GM21723 (cell line): ENCODE results near the gene IFITM10.

Source experiments
- ATAC-seq: cut with Tn5 transposase; IDR thresholded peaks from one replicate; pipeline ENCODE4 v1.9.1; 2021; ENCODE audit warnings: mild to moderate bottlenecking, moderate library complexity; ENCODE audit not compliant: unreplicated experiment

The IFITM10 gene

DNA sequence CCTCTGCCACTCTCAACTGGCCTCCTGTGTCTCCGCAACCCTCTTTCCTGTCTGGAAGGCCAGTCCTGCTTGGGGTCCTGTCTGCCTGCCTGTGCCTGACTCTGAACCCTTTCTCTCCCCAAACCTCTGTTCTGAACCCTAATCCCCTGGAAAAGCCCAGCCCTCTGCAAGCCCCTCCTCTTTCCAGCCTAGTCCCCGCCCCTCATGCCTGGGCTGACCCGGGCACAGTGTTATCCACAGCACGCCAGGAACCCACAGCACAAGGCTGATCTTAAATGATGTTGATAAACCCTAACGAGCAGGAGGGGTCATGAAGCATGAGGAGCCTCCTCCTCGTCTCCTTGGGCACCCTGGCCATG is at the start of gene IFITM10:
Gene IFITM10 (minus strand): TSS at position 115 of the 359 bp plus-strand sequence. CDS start 153 bp downstream, outside the sequence.
- no peak for ATAC-seq

GRCh38 chr11:1797391-1798125 is 47.2 kb upstream of the IFITM10 start:
- ATAC-seq, result no peak

GRCh38 chr11:1796413-1797011 is 46.1 kb upstream of the IFITM10 start:
- ATAC-seq, result no peak

- ATAC-seq, result no peak
Observed at GRCh38 chr11:1793081-1793480, 42.7 kb upstream of the IFITM10 start.

DNA sequence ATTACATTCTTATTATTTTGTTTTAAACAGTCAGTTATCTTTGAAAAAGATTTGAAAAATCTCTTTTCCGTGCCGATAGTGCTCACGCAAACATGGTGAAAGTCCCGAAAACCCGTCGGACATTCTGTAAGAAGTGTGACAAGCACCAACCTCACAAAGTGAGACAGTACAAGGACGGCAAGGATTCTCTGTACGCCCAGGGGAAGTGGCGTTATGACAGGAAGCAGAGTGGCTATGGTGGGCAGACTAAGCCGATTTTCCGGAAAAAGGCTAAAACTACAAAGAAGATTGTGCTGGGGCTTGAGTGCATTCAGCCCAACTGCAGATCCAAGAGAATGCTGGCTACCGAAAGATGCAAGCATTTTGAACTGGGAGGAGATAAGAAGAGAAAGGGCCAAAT is 42.1 kb upstream of the IFITM10 start:
- no peak for ATAC-seq

GRCh38 chr11:1791912-1792311 is 41.5 kb upstream of the IFITM10 start:
- no peak for ATAC-seq

GRCh38 chr11:1786466-1786865 is 36.1 kb upstream of the IFITM10 start:
- no peak for ATAC-seq

- no peak for ATAC-seq
Observed at GRCh38 chr11:1785749-1786413, 35.5 kb upstream of the IFITM10 start.

DNA sequence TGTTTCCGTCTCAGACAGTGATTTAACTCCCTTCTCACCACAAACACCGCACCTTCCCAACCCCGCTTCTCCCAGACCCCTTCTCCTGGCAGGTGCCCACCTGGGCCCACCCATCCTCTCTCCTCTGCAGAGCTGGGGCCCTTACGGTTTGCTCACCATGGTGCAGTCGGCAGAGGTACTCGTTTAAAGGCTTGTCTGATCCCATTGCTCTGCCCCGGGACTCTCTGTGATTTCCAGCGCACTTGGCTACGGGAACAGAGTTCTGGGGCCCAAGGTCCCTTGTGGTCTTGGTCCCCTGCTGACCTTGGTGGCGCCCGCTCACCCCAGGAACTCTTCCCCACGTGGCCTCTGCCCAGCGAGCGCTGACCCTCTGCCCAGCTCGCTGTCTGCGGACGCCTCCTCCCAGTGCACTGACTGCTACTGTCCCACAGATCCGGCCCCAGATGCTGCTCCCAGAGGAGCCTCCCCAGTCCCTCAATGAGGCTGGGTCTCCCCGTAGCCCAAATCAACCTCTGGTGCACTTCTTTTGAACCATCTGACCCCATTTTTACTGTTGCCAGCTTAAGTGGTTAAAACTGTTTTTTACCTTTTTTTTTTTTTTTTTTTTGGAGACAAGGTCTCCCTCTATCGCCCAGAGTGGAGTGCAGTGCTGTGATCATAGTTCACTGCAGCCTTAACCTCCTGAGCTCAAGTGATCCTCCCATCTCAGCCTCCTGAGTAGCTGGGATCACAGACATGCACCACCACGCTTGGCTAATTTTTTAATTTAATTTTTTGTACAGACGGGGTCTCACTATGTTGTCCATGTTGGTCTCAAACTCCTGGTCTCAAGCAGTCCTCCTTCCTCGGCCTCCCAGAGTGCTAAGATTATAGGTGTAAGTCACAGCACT is 34.6 kb upstream of the IFITM10 start:
- ATAC-seq, result no peak

- ATAC-seq, result no peak
Observed at GRCh38 chr11:1783725-1784529, 33.5 kb upstream of the IFITM10 start.

DNA sequence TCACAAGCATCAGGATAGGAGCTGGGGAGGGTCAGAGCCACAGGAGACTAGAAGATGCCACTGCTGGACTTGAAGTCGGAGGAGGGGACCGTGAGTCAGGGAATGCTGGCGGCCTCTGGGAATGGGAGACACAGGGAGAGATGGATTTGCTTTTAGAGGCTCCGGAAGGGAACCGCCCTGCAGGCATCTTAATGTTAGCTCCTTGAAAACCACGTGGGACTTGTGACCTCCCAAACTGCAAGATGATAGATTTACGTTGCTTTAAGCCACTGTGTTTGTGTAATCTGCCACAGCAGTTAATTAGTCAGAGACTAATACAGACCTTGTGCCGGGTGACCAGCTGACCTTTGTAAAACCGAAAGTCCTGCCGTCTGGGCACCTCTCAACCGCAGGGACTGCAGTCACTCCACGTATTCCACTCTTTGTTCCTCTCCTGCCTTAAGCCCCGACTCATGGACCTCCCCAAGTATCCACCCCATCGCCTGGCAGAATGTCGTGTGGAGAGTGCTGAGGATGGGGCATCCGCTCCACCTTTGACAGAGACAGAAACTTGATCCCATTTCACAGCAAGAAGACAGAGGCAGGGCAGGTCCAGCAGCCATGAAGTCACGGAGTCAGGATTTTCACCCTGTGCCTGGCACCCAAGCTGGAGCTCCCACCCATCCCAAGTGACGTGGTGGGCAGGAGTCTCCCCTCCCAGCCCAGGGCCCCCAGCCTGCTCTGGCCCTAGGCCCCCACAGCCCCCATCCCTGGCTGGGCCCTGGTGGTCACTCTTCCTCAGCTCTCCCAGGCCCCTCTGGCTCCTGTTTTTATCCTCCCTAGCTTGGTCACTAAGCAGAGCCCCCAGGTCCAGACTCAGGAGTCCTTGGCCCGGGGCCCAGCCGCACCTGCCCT is 32.7 kb upstream of the IFITM10 start:
- ATAC-seq, result no peak

- no peak for ATAC-seq
Observed at GRCh38 chr11:1782031-1782590, 31.7 kb upstream of the IFITM10 start.

DNA sequence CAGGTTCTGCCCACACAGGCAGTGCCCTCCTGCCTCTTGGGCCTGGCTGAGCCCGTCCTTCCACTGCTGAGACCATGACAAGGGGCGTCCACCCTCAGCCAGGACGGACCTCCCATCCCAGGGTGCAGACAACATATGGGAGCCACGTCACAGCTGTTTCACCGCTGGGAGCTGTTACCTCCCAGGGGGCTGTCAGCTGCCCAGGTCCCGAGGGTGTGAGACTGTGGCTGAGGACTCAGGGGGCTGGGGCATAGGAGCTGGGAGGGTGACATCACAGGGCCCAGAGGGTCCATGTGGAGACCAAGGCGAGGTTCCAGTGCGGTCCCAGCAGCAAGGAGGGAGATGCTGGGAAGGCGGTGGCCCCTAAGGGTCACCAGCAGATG is 31.2 kb upstream of the IFITM10 start:
- ATAC-seq, result no peak

DNA sequence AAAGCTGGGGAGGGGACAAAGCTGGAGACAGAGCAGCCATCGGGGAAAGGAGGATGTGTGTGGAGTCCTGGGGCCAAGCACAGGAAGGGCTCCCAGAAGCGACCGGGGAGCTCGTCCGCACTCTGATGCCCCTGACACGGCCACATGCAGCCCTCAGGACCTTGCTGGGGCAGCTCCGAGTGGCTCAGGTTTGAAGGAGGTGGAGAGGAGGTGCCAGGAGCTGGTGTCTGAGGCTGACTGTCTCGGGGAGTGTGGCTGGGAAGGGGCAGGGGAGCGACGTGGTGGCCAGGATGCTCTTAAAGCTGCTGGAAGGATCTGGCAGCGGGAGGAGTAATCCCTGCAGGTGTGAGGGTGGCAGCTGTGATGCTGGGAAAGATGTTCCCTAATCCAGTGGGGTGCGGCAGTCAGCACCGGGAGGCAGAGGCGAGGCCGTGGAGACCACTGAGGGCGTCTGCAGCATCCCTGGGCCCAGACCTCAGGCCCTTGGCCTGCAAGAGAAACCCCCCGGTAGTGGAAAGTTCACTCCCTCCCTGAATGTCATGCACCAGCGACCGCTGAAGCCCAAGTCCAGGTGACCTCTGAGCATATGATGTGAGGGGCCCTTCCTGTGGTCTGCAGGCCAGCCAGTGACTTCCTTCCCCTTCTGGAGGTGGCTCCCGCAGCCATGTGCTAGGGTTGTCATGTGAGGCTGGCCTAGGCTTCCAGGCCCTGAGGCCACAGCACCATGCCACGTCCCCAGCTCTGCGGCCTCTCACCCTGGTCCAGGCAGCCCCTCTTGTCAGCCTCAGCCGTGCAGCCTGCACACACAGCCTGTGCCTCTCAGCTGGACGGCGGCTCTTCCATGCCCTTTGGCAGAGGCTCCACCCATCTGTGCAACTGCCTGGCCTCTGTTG is 30.6 kb upstream of the IFITM10 start:
- no peak for ATAC-seq

DNA sequence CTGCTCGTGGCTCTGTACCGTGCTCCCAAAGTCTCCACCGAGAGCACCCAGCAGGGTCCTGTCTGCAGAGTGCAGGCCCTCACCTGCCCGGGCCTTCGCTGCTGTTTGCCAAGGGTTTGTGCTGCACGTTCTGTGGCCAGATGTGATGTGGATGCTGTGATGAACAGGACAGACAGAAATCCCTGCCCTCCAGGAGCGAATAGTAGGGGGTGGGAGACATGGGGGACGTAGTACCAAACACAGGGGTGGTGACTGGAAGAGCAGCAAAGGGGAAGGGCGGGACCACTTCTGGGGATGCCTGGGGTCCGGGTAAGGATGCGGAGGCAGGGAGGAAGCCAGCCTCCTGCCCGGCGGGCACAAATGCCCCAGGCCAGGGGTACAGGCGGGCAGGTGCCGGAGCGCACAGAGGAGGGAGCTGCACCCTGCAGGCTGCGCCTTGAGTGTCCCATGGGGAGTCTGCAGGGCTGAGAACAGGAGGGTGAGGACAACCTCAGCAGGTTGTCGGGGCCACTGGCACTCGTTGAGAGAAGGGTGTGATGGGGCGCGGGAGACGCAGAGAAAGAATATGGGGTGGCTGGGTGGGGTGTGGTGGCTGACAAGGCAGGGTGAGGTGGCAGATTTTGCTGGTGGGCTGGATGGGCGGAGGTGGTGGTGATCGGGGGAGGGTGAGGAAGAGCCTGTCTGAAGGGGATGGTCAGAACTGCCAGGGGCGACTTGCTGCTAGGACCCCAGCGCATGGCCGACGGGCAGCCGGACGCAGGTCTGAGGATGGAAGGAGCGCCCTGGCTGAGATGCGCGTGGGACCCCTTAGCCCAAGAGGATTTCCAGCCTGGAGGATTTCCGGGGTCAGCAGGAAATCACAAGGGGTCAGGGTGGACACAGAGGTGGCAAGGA is 29.7 kb upstream of the IFITM10 start:
- ATAC-seq, result no peak

DNA sequence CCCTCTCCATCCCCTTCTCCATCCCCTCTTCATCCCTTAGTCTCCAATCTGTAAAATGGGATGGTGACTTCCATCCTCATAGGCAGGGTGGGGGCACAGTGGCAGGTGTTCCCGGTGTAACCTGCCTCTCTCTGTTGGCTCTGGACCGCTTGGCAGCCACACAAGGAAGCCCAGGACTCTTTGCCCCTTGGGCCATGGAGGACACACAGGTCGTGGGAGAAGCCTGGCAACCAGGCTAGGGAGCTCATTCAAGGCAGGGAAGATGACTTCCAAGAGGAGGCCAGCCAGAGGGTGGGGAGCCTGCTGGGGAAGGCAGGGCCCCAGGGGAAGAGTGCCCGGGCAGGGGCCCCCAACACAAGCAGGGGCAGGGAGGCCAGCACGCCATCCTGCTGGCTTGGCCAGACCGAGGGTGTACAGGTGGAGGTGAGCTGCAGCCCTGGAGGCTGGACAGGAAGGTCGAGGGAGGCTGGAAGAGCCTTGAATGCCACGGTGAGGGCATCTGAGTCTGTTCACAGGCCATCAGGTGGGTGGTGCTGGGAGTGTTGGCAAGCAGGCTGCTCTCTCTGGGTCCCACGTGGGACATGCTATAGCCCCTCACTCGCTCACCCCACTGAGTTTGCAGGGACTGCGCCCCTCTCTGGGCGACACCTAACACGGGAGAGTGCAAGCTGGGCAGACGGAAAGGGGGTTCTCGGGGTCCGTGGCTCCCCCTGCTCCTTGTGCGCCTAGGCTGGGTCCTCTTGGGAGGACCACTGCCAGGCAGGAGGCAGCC is 28.8 kb upstream of the IFITM10 start:
- ATAC-seq, result no peak
